Neural progenitor cell (in vitro differentiated cells): ENCODE data around the gene OR2D2.

Experiments
- EZH2 ChIP-seq: fragments of 200-600 bp; sonication (generic); IDR thresholded peaks from 2 replicates; pipeline ENCODE4 v1.6.1; 2017; ENCODE audit warnings: antibody characterized with exemption, mild to moderate bottlenecking, moderate library complexity
- EZH2phosphoT487 ChIP-seq: fragments of 200-600 bp; sonication (generic); IDR thresholded peaks from 2 replicates; pipeline ENCODE4 v1.6.1; 2017; ENCODE audit warnings: antibody characterized with exemption
- TF ChIP-seq, protein P1 (sequence below): fragments of 200-600 bp; sonication (generic); IDR thresholded peaks from 2 replicates; pipeline ENCODE4 v1.5.1; 2017; ENCODE audit warnings: antibody characterized with exemption, mild to moderate bottlenecking

DNA sequence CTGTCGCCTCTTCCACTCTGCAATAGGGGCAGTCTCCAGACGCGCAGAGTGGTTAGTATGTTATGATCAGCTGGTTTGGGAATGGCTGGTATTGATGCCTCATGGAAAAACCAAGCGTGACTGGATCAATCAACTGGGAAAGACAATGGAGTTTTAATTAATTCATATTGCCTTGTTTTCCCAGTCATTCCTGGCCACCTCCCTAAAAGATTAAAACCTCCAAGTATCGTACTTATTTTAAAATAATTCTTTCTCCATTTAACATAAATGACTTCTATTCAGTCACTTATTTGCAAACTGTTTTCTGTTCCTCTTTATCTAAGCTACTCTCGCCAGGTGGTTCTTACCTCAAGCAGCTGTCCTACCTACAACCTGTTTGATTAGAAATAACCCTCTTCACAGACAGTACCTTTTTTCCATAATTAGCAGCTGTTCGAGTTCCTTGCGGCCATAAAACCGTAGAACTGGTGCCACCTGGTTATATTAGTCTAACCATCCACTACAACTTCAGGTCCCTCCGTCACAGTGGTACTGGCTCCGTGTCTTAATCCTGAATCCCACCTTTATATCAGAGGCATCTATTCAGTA lies 34.8 kb upstream of the OR2D2 start:
- TF ChIP-seq, protein P1, sequence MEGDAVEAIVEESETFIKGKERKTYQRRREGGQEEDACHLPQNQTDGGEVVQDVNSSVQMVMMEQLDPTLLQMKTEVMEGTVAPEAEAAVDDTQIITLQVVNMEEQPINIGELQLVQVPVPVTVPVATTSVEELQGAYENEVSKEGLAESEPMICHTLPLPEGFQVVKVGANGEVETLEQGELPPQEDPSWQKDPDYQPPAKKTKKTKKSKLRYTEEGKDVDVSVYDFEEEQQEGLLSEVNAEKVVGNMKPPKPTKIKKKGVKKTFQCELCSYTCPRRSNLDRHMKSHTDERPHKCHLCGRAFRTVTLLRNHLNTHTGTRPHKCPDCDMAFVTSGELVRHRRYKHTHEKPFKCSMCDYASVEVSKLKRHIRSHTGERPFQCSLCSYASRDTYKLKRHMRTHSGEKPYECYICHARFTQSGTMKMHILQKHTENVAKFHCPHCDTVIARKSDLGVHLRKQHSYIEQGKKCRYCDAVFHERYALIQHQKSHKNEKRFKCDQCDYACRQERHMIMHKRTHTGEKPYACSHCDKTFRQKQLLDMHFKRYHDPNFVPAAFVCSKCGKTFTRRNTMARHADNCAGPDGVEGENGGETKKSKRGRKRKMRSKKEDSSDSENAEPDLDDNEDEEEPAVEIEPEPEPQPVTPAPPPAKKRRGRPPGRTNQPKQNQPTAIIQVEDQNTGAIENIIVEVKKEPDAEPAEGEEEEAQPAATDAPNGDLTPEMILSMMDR: no peak
- TF ChIP-seq EZH2phosphoT487: no peak
- no peak for TF ChIP-seq EZH2
